PFSK-1 (cell line): ENCODE measurements around the gene DOCK8.

Experiments
- FOXP2 ChIP-seq: optimal IDR thresholded peaks from 2 replicates; pipeline ENCODE3; 2011; ENCODE audit warnings: borderline replicate concordance, control low read depth, inconsistent platforms; ENCODE audit not compliant: insufficient read depth; ENCODE audit errors: extremely low read length, extremely low read depth
- POLR2AphosphoS5 ChIP-seq: IDR thresholded peaks from 2 replicates; pipeline ENCODE4 v1.6.1; 2012; ENCODE audit warnings: low read depth, mild to moderate bottlenecking, control low read depth, low read length, moderate library complexity
- REST ChIP-seq, 2 experiments: IDR thresholded peaks; 2 replicates each; pipeline versions ENCODE4 v1.6.1 to v1.8.0; 2011 to 2012; ENCODE audit warnings: low read depth in 2 of 2, low read length in 2 of 2, control low read depth in 1 of 2, inconsistent platforms in 1 of 2, mild to moderate bottlenecking in 1 of 2, moderate library complexity in 1 of 2; ENCODE audit not compliant: insufficient read depth in 1 of 2
- SIN3A ChIP-seq: IDR thresholded peaks from 2 replicates; pipeline ENCODE4 v1.6.1; 2012; ENCODE audit warnings: mild to moderate bottlenecking, low read length, moderate library complexity, borderline replicate concordance; ENCODE audit not compliant: insufficient read depth
- TAF1 ChIP-seq: IDR thresholded peaks from 2 replicates; pipeline ENCODE4 v1.6.1; 2012; ENCODE audit warnings: low read length, control low read depth, borderline replicate concordance; ENCODE audit not compliant: insufficient read depth

The DOCK8 gene

GRCh38 chr9:479304-479970, 264.8 kb downstream of the DOCK8 start:
- TF ChIP-seq POLR2AphosphoS5 = no peak
- TF ChIP-seq TAF1 = no peak
- TF ChIP-seq SIN3A = no peak
- TF ChIP-seq REST (IDR thresholded peaks at IDR 0.05; ENCODE audit: insufficient read depth in 1 of 2, low read depth in 2 of 2, low read length in 2 of 2) = no peak
- no peak for TF ChIP-seq FOXP2

- no peak for TF ChIP-seq POLR2AphosphoS5
- no peak for TF ChIP-seq FOXP2
- TF ChIP-seq SIN3A = no peak
- TF ChIP-seq TAF1 = no peak
- no peak for TF ChIP-seq REST (IDR thresholded peaks at IDR 0.05; ENCODE audit: insufficient read depth in 1 of 2, low read depth in 2 of 2, low read length in 2 of 2)
Observed at GRCh38 chr9:479971-480350, 265.3 kb downstream of the DOCK8 start.

- TF ChIP-seq TAF1 (no peak), FOXP2 (no peak), SIN3A (no peak), POLR2AphosphoS5 (no peak), REST (IDR thresholded peaks at IDR 0.05; ENCODE audit: insufficient read depth in 1 of 2, low read depth in 2 of 2, low read length in 2 of 2) (no peak)
Observed at GRCh38 chr9:482739-483138, 268.1 kb downstream of the DOCK8 start.

GRCh38 chr9:486156-486555, 271.5 kb downstream of the DOCK8 start:
- no peak for TF ChIP-seq FOXP2

- TF ChIP-seq TAF1 (no peak), REST (IDR thresholded peaks at IDR 0.05; ENCODE audit: insufficient read depth in 1 of 2, low read depth in 2 of 2, low read length in 2 of 2) (no peak), FOXP2 (no peak), SIN3A (no peak), POLR2AphosphoS5 (no peak)
Observed at GRCh38 chr9:487429-487828, 272.8 kb downstream of the DOCK8 start.
